GM12874 (cell line): ENCODE measurements around the gene ZNF473.

Experiments
- TF ChIP-seq, protein P1 (sequence below): IDR thresholded peaks from 2 replicates; pipeline ENCODE4 v1.5.1; 2011; ENCODE audit warnings: low read depth, mild to moderate bottlenecking, control low read depth, low read length, moderate library complexity; ENCODE audit not compliant: insufficient read depth

ZNF473 gene

GRCh38 chr19:50003810-50004419 is 21.9 kb upstream of the ZNF473 start:
- TF ChIP-seq, protein P1, sequence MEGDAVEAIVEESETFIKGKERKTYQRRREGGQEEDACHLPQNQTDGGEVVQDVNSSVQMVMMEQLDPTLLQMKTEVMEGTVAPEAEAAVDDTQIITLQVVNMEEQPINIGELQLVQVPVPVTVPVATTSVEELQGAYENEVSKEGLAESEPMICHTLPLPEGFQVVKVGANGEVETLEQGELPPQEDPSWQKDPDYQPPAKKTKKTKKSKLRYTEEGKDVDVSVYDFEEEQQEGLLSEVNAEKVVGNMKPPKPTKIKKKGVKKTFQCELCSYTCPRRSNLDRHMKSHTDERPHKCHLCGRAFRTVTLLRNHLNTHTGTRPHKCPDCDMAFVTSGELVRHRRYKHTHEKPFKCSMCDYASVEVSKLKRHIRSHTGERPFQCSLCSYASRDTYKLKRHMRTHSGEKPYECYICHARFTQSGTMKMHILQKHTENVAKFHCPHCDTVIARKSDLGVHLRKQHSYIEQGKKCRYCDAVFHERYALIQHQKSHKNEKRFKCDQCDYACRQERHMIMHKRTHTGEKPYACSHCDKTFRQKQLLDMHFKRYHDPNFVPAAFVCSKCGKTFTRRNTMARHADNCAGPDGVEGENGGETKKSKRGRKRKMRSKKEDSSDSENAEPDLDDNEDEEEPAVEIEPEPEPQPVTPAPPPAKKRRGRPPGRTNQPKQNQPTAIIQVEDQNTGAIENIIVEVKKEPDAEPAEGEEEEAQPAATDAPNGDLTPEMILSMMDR, result no peak

DNA sequence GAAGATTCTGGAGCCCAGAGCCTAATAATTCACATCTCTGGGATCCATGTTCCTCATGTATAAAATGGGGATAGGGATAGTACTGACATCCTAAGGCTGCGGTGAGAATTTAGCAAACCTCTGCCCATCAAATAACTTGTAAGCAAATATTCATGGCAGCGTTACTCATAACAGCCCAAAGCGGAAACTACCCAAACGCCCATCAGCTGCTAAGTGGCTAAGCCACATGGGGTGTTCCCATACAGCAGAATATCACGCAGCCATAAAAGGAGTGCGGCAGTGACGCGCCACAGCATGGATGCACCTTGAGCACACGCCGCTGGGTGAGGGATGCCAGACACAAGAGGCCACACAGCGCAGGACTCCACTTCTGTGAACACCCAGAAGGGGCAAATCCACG is 20.4 kb upstream of the ZNF473 start:
- TF ChIP-seq, protein P1, result no peak

- TF ChIP-seq, protein P1, result no peak
Measured at GRCh38 chr19:50007170-50007569, 18.6 kb upstream of the ZNF473 start.

DNA sequence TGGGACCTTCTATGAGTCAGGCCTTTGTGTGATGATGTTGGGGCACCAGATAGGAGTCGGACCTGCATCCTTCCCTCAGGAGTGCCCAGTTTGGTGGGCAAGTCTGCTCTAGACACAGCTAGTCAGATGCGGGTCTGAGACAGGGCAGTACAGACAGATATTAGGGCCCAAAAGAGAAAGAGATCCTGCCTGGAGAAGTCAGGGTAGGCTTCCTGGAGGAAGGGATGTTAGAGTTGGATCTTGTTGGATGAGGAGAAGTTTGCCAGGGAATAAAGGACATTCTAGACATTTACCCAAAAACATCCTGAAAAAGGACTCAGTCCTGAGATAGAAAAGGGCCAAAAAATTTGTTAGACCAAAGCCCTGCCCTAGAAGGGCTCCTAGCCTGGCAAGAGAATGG is 17.9 kb upstream of the ZNF473 start:
- TF ChIP-seq, protein P1, result no peak

DNA sequence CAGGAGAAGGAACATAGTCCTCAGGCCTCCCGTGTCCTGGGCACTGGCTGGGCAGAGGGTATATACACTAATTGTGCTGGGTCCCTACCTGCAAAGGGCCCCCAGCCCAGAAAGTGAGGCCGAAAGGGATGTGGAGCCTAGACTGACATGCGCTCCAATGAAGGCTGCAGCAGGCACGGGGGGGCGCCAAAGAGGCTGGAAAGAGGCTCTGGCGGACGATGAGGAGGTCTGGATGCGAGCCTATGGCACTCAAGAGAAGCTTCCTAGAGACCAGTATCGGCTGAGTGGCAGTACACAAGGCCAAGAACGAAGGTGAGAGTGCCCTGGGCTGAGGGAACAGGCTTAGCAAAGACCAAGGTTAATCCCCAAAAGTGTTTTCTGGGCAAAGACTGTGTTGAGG is 17.3 kb upstream of the ZNF473 start:
- TF ChIP-seq, protein P1, result 0 out of 2 replicates have a peak, but pooled peaks have one; percentile 6

DNA sequence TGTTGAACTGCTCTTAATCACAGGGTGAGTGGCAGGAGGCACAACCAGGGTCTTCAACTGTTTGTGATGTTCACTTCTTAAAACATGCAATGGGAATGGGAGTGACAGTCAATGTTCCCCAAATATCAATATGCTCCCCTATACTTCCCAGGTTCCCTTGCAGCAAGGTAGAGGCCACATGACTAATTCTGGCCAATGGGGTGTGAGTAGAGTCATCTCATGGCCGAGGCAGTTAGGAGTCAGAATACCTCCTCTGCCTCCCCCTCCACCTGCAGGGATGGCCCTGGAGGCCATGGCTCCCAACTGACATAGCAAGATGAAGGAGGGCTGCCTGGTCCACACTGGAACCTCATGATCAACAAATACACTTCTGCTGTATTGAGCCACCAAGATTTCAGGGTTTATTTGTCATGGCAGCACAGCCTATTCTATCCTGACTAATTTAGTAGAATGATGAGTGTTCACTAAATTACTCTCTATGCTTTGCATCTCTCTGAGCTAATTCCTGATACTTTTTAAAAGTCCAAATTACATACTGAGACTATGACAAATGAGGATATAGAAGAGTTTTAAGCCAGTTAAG is 9.5 kb upstream of the ZNF473 start:
- TF ChIP-seq, protein P1, result no peak

- TF ChIP-seq, protein P1, result no peak
Measured at GRCh38 chr19:50020481-50020880, 5.3 kb upstream of the ZNF473 start.
